Fibroblast of lung (primary cell): Measurements from ENCODE around the gene FGD2. TPM values are rescaled to one million over a fixed set of nuclear protein-coding genes. Genes with fewer than 3 reads are reported as not detected.

Experiments
- DNase-seq, 2 donors: peaks; one replicate each; pipeline versions ENCODE4 v3.0.0 to v3.0.0-alpha.2; 2010; ENCODE audit warnings: low read depth in 2 of 2
- H2AFZ ChIP-seq: 2 replicates; pipeline ENCODE4 v1.5.1; 2012; ENCODE audit warnings: low read length, control low read depth, inconsistent platforms
- H3K27ac ChIP-seq: 2 replicates; pipeline ENCODE4 v1.5.1; 2011; ENCODE audit warnings: low read length, control low read depth; ENCODE audit not compliant: insufficient read depth
- H3K27me3 ChIP-seq: 2 replicates; pipeline ENCODE4 v1.5.1; 2011; ENCODE audit warnings: mild to moderate bottlenecking, low read length; ENCODE audit not compliant: control insufficient read depth, insufficient read depth
- H3K36me3 ChIP-seq: 2 replicates; pipeline ENCODE4 v1.5.1; 2011; ENCODE audit warnings: low read length; ENCODE audit not compliant: control insufficient read depth, insufficient read depth
- H3K4me1 ChIP-seq: 2 replicates; pipeline ENCODE4 v1.5.1; 2011; ENCODE audit warnings: low read length; ENCODE audit not compliant: control insufficient read depth, insufficient read depth; ENCODE audit errors: extremely low read depth
- H3K4me2 ChIP-seq: 2 replicates; pipeline ENCODE4 v1.5.1; 2011; ENCODE audit warnings: low read length, control low read depth; ENCODE audit not compliant: insufficient read depth; ENCODE audit errors: extremely low read depth
- H3K4me3 ChIP-seq, 4 experiments: fragments of 200-600 bp in 1 of 4; sonication (generic) in 1 of 4; replicated peaks in 1 of 4; 2 replicates each; pipeline ENCODE4 v1.5.1; 2011 to 2016; ENCODE audit warnings: low read length in 4 of 4, low read depth in 3 of 4, mild to moderate bottlenecking in 3 of 4, control low read depth in 2 of 4, inconsistent platforms in 1 of 4, mixed read lengths in 1 of 4; ENCODE audit not compliant: insufficient read depth in 1 of 4; ENCODE audit errors: control extremely low read depth in 1 of 4
- H3K79me2 ChIP-seq: 2 replicates; pipeline ENCODE4 v1.5.1; 2012; ENCODE audit warnings: mild to moderate bottlenecking, low read length, inconsistent platforms; ENCODE audit not compliant: control insufficient read depth, insufficient read depth
- H3K9ac ChIP-seq: 2 replicates; pipeline ENCODE4 v1.5.1; 2011; ENCODE audit warnings: mild to moderate bottlenecking, low read length, control low read depth; ENCODE audit not compliant: insufficient read depth
- H3K9me3 ChIP-seq: 2 replicates; pipeline ENCODE4 v1.5.1; 2012; ENCODE audit warnings: low read depth, low read length; ENCODE audit not compliant: control insufficient read depth, insufficient read depth
- H4K20me1 ChIP-seq: 2 replicates; pipeline ENCODE4 v1.5.1; 2011; ENCODE audit warnings: low read length; ENCODE audit not compliant: control insufficient read depth, insufficient read depth; ENCODE audit errors: extremely low read depth
- EZH2 ChIP-seq: IDR thresholded peaks from 2 replicates; pipeline ENCODE4 v1.5.1; 2012; ENCODE audit warnings: low read length, control low read depth, mild to moderate bottlenecking; ENCODE audit errors: missing control alignments
- polyA plus RNA-seq, 2 donors: library from polyadenylated mRNA; depleted of rRNA in 1 of 2; stranded (reverse) in 1 of 2; unstranded in 1 of 2; fragments of >200 nt; gene quantifications; 2 replicates each; pipeline ENCODE4 v1.2.1, GENCODE V29; 2011 to 2012; ENCODE audit warnings: missing spikeins in 1 of 2
- total RNA-seq: library from RNA; depleted of rRNA; stranded (reverse); fragments of >200 nt; gene quantifications from 2 replicates; pipeline ENCODE4 v1.2.1, GENCODE V29; 2014
- TF ChIP-seq, protein P1 (sequence below), 2 donors: IDR thresholded peaks in 1 of 2; conservative IDR thresholded peaks in 1 of 2; 1 replicate in 1 of 2; 2 replicates in 1 of 2; pipeline ENCODE4 v1.5.1; 2011 to 2012; ENCODE audit warnings: low read length in 2 of 2, control low read depth in 1 of 2, inconsistent platforms in 1 of 2, low read depth in 1 of 2, mild to moderate bottlenecking in 1 of 2

Gene FGD2
- total and polyA plus RNA-seq, 2 donors (not counting 1 experiment from before 2014, with no cell fraction given): not detected

- Histone ChIP-seq H4K20me1 (peaks cover 3% of the 10 kb centered on the region), H3K9ac (no peak overlapping the region), H3K27ac (peak overlapping the region; percentile 26), H3K27me3 (no peaks in the 10 kb centered on the region), H3K9me3 (no peaks in the 10 kb centered on the region), H3K79me2 (peaks cover 71% of the 10 kb centered on the region), H3K4me1 (peaks cover 10% of the 10 kb centered on the region), H3K36me3 (no peaks in the 10 kb centered on the region), H2AFZ (no peak overlapping the region), H3K4me2 (peak overlapping the region; percentile 80), H3K4me3 (peak overlapping the region in 2 of 4 experiments; percentile 91 to 96)
- TF ChIP-seq, protein P1, sequence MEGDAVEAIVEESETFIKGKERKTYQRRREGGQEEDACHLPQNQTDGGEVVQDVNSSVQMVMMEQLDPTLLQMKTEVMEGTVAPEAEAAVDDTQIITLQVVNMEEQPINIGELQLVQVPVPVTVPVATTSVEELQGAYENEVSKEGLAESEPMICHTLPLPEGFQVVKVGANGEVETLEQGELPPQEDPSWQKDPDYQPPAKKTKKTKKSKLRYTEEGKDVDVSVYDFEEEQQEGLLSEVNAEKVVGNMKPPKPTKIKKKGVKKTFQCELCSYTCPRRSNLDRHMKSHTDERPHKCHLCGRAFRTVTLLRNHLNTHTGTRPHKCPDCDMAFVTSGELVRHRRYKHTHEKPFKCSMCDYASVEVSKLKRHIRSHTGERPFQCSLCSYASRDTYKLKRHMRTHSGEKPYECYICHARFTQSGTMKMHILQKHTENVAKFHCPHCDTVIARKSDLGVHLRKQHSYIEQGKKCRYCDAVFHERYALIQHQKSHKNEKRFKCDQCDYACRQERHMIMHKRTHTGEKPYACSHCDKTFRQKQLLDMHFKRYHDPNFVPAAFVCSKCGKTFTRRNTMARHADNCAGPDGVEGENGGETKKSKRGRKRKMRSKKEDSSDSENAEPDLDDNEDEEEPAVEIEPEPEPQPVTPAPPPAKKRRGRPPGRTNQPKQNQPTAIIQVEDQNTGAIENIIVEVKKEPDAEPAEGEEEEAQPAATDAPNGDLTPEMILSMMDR (conservative IDR thresholded peaks at IDR 0.05 in 1 of 2, IDR thresholded peaks at IDR 0.05 in 1 of 2; ENCODE audit: low read depth in 1 of 2, low read length in 2 of 2): no peak
- no peak for TF ChIP-seq EZH2
- no peak for DNase-seq
Measured at GRCh38 chr6:36983538-36983937, 21.9 kb upstream of the FGD2 start.

- H2AFZ ChIP-seq: no peak overlapping the region
- H3K4me2 ChIP-seq: peak overlapping the region; percentile 80
- no peaks in the 10 kb centered on the region for H3K36me3 ChIP-seq
Measured at GRCh38 chr6:36984581-36985416, 20.7 kb upstream of the FGD2 start.

GRCh38 chr6:36985417-36985807 is 20.0 kb upstream of the FGD2 start:
- Histone ChIP-seq H3K9me3 (no peaks in the 10 kb centered on the region), H4K20me1 (peaks cover 3% of the 10 kb centered on the region), H3K27ac (peak overlapping the region; percentile 96), H3K4me1 (peaks cover 10% of the 10 kb centered on the region), H3K79me2 (peaks cover 55% of the 10 kb centered on the region), H3K27me3 (no peaks in the 10 kb centered on the region), H3K4me2 (peak overlapping the region; percentile 80), H2AFZ (no peak overlapping the region), H3K9ac (peak overlapping the region; percentile 98), H3K36me3 (no peaks in the 10 kb centered on the region), H3K4me3 (peak overlapping the region; percentile 76 to 96 (median 90))
- no peak for TF ChIP-seq EZH2
- TF ChIP-seq, protein P1 (conservative IDR thresholded peaks at IDR 0.05 in 1 of 2, IDR thresholded peaks at IDR 0.05 in 1 of 2; ENCODE audit: low read depth in 1 of 2, low read length in 2 of 2): no peak
- no peak for DNase-seq

More at GRCh38 chr6:36984581-36985416, 20.7 kb upstream of the FGD2 start:
- Histone ChIP-seq H4K20me1 (peaks cover 3% of the 10 kb centered on the region), H3K9ac (peak overlapping the region; percentile 98), H3K27me3 (no peaks in the 10 kb centered on the region), H3K4me1 (peaks cover 10% of the 10 kb centered on the region), H3K9me3 (no peaks in the 10 kb centered on the region), H3K4me3 (peak overlapping the region; percentile 76 to 96 (median 90)), H3K27ac (peak overlapping the region; percentile 96), H3K79me2 (peaks cover 61% of the 10 kb centered on the region)
- TF ChIP-seq EZH2: no peak
- TF ChIP-seq, protein P1 (conservative IDR thresholded peaks at IDR 0.05 in 1 of 2, IDR thresholded peaks at IDR 0.05 in 1 of 2; ENCODE audit: low read depth in 1 of 2, low read length in 2 of 2): no peak
- DNase-seq: peak; percentile 79
